NCI-H524 (cell line): ENCODE measurements around the gene CARM1.
A peak's percentile ranks its signal among the peaks of the same experiment; 100 is the strongest.

Experiments
- DNase-seq, 2 experiments: peaks; one replicate each; lab custom pipeline; 2025; lab: John Stamatoyannopoulos, UW

Gene CARM1

DNA sequence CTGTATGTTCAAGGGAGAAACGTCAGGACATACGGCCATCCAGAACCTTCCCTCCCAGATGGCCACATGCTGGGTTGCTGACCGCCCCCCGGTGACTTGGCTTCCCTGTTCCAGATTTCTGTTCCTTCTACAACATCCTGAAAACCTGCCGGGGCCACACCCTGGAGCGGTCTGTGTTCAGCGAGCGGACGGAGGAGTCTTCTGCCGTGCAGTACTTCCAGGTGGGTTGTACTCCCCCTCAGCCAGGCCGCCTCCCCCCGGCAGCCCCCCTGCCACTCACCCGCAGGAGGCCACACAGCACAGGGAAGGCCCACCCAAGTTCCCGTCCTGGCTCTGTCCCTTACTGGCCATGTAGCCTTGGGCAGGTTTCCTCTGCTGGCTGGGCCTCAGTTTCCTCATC is 36.6 kb downstream of the CARM1 start:
- no peak for DNase-seq

DNA sequence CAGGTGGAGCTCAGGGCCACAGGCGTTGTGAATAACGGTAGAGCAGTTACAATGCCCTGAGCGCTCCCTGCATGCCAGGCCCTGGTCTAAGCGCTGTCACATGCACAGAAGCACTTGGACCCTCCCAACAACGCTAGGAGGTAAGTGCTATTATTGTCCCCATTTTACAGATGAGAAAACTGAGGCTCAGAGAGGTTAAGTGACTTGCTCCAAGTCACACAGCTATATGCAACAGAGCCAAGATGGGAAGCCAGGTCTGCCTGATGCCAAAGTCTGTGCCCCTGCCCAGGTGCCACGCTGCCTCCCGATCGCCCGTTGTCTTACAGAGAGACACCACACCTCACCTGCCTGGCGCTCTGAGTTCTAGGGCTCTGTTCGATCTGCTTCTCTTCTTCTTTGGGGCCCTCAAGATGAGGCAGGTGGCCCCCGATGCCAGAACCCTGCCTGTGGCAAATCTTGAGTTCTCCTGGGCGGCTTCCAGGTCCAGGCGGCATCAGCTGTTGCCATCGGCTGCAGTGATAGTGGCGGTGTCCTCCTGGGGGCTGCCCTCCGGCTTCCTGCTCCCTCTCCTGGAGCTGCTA is 37.1 kb downstream of the CARM1 start:
- DNase-seq: no peak

DNA sequence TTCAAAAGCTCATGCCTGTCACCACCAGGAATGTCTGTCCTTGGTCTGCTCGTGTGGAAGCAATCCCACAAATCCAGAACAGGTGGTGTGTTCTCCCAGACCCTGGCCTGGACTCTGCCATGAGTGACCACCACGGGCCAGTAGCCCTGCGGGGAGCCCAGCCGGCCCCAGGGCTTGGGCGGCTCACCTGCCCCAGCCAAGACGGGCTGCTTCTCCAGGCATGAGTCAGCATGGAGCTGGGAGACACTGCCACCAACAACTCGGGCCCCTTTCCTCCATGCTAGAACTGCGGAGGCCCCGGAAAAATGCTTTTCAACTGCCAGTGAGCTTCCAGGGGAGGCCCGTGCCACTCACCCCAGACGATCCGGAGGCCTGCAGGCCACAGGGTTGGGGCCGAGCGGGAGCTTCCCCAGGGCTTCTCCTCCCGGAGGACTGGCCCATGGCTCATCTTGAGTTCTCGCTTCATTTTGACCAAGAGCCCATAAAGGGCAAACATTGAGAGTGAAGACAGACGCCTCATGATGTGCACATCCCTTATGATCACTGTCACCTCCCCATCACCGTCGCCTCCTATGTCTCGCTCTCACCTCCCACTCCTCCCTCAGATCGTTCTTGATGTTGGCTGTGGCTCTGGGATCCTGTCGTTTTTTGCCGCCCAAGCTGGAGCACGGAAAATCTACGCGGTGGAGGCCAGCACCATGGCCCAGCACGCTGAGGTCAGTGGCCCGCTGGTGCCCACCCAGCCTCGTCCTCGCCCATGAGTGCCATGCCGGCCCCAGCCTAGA is 40.4 kb downstream of the CARM1 start:
- no peak for DNase-seq

DNA sequence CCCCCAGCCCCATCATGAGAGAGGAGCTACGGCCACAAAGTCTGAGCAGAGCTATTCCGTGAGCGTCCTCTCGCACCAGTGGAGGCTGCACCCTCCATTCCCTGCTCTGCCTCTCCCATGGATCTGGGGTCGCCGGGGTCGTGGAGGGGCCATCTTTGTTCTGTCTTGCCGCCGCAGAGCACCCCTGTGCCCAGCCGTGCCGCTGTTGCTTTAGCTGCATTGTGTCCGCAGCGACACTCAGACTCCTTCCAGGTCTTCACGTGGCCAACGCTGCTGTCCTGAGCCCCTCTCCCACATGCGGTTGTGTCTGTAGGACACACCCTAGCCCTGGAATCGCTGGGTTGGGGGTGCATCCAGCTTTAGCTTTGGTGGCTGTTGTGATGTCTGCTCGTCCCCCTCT is 41.3 kb downstream of the CARM1 start:
- DNase-seq: no peak

DNA sequence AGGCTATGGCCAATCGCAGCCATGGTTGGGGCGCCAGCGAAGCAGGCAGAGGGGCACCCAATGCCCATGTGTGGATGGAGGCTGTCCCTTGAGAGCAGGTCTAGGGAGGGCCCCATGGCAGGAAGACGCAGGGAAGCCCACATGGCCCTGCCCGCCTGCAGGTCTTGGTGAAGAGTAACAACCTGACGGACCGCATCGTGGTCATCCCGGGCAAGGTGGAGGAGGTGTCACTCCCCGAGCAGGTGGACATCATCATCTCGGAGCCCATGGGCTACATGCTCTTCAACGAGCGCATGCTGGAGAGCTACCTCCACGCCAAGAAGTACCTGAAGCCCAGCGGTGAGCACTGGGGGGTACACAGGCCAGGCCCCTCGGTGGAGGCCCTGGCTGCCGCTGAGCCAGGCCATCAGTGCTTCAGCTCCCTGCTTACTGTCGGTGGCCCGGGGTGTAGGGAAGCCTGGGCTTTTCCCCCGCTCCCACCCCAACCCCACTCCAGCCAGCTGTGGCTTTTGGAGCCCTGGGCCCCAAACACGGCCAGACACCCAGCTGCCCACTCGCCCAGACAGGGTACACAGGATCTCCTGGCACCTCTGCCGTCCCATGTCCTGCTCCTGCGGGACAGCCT is 42.5 kb downstream of the CARM1 start:
- DNase-seq: no peak

DNA sequence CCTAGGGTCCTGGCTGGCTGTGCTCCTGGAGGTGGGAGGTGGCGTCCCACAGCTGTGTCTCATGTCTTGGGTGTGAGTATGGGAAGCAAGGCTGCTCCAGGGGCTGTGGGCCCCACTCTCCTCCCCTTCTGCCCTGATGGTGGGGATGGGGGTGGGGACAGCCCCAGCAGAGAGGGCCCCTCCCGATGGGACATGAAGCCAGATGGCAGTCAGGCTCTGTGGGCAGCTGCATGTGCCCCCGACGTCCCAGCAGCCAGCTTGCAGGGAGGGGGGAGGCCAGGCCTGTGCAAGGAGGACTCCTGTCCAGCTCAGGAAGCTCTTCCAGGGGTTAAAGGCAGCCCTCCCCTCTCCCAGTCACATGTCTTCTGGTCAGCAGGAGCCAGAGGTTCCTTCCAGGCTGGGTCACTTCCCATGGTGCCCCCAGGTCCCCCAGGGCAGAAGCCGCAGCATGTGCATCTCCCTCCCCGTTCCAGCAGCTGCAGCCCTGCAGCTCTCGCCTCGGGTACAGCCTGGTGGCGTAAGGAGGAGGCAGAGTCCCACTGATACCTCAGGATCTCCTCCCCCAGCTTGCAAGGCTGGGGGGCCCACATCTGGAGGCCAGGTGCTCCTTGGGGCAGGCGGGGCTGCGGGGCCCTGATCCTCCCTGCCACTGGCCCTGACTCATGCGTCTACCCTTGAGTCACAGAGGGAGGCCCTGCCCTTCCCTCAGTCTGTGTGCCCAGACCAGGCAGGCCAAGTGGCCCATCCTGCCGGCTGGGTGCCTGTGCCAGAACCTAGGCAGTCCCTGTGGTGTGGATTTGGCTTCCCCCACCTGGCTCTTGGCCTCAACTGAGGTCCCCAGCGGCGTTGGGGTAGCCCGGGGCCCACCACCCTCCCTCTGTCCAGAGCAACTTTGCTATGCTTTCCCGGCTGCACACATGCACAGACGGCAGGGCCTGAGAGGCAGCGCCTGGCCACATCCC is 44.1 kb downstream of the CARM1 start:
- peak; percentile 69 to 90 for DNase-seq

DNA sequence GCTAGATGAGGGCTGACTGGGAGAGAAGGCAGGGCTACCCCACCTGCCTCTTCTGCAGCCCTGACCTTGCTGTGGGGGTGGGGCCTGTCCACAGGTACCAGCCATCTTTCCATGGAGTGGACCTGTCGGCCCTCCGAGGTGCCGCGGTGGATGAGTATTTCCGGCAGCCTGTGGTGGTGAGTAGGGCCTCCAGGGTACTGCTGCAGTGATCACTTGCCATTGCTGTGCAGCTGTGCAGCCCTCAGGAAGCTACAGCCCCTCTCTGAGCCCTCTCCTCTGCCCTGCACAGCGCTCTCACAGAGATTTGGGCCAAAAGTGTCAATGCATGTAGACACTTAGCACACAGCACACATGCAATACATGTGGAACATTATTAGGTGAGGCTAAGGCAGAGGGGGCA is 45.2 kb downstream of the CARM1 start:
- DNase-seq: no peak

DNA sequence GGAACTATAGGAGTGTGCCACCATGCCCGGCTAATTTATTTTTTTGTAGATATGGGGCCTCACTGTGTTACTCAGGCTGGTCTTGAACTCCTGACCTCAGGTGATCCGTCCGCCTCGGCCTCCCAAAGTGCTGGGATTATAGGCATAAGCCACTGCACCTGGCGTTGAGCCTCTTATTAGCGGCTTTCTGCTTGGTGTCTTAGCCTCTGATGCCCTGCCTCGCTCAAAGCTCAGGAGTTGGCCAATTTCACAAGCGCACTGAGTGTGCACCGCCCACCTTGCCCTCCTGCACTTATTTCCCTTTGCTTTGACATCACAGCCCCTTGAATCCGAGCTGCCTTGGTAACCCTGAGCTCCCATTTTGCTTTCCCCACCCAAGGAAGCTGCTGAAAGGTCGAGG is 47.0 kb downstream of the CARM1 start:
- DNase-seq: no peak

DNA sequence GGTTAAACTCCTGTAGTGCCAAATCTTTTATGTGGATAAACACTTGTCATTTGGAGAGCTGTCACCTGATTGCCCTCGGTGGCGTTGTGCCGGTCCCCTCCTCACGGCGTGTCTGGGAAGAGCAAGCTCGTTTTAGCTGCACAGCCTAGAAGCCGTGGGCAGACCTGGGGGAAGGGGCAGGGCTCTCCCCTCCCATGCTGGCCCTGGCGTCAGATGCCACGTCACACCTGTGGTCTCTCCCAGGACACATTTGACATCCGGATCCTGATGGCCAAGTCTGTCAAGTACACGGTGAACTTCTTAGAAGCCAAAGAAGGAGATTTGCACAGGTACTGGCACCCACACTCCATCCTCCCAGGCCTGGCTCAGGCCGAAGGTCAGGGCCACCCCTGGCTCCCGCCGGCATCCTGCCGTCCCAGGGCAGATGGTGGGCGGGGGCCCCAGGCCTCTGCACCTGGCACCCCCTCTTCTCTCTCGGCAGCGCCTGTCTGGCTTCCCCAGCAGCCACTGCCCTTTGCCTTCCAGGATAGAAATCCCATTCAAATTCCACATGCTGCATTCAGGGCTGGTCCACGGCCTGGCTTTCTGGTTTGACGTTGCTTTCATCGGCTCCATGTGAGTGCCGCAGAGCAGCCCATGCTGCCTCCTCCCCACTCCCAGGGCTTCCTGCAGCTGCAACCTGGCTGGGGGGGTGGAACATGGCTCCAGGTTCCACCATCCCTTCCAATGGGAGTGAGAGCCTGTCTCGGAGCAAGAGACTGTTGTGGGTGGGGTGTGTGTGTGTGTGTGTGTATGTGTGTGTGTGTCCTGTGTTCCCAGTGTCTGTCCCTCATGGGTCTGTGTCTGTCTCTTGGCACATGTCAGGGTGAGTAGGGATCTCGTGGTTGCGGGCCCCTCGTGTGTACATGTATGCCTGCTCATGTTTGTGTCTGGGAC is 48.3 kb downstream of the CARM1 start:
- no peak for DNase-seq

DNA sequence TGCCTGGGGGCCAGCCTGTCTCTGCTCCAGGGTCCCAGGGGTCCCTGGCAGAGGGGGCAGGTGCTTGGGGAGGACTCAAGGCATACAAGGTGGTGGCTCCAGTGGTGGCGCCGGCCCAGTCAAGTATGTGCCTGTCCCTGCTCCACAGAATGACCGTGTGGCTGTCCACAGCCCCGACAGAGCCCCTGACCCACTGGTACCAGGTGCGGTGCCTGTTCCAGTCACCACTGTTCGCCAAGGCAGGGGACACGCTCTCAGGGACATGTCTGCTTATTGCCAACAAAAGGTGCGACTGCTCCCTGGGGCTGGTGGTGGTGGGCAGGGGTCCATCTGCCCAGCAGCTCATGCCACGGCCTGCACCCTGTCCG is 48.9 kb downstream of the CARM1 start:
- no peak for DNase-seq

DNA sequence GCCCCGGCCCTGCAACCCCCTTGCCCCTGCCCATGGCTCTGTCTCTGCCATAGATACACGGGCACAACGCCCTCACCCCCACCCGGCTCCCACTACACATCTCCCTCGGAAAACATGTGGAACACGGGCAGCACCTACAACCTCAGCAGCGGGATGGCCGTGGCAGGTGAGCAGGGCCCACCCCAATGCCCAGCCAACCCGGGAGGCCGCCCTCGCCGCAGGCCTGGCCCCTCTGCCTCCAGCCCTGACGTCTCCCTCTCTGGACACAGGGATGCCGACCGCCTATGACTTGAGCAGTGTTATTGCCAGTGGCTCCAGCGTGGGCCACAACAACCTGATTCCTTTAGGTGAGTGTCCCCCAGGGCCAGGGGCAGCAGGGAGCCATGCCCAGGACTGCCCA is 49.4 kb downstream of the CARM1 start:
- DNase-seq: no peak

DNA sequence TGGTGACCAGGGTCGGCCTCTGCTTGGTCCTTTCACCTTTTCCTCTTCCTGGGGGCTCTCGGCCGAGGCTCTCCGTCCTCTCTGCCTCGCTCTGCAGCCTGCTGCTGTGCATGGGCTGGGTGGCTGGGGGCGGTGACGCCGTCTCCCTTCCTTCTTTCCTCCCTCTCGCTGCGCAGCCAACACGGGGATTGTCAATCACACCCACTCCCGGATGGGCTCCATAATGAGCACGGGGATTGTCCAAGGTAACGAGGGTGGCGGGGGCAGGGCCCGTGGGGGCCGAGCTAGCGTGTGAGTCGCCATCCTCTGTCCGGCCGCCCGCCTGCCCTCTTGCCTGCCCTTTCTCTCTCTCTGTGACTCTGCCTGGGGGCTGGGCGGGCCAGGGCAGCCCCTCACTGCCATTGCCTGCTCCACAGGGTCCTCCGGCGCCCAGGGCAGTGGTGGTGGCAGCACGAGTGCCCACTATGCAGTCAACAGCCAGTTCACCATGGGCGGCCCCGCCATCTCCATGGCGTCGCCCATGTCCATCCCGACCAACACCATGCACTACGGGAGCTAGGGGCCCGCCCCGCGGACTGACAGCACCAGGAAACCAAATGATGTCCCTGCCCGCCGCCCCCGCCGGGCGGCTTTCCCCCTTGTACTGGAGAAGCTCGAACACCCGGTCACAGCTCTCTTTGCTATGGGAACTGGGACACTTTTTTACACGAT is 50.0 kb downstream of the CARM1 start:
- DNase-seq: no peak

DNA sequence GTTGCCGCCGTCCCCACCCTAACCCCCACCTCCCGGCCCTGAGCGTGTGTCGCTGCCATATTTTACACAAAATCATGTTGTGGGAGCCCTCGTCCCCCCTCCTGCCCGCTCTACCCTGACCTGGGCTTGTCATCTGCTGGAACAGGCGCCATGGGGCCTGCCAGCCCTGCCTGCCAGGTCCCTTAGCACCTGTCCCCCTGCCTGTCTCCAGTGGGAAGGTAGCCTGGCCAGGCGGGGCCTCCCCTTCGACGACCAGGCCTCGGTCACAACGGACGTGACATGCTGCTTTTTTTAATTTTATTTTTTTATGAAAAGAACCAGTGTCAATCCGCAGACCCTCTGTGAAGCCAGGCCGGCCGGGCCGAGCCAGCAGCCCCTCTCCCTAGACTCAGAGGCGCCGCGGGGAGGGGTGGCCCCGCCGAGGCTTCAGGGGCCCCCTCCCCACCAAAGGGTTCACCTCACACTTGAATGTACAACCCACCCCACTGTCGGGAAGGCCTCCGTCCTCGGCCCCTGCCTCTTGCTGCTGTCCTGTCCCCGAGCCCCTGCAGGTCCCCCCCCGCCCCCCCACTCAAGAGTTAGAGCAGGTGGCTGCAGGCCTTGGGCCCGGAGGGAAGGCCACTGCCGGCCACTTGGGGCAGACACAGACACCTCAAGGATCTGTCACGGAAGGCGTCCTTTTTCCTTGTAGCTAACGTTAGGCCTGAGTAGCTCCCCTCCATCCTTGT is 50.7 kb downstream of the CARM1 start:
- no peak for DNase-seq

DNA sequence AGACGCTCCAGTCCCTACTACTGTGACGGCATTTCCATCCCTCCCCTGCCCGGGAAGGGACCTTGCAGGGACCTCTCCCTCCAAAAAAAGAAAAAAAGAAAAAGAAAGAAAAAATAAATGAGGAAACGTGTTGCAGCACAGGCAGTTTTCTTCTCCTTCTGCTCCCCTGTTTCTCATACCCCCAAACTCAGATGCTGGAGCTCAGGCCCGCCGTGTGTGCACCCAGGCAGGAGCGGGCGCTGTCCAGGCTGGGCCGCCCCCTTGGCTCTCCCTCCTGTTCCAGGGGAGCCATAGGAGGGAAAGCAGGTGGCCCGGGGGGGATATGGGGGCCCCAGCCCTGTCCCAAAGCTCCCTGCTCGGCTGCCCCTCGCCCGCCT is 51.3 kb downstream of the CARM1 start:
- no peak for DNase-seq

DNA sequence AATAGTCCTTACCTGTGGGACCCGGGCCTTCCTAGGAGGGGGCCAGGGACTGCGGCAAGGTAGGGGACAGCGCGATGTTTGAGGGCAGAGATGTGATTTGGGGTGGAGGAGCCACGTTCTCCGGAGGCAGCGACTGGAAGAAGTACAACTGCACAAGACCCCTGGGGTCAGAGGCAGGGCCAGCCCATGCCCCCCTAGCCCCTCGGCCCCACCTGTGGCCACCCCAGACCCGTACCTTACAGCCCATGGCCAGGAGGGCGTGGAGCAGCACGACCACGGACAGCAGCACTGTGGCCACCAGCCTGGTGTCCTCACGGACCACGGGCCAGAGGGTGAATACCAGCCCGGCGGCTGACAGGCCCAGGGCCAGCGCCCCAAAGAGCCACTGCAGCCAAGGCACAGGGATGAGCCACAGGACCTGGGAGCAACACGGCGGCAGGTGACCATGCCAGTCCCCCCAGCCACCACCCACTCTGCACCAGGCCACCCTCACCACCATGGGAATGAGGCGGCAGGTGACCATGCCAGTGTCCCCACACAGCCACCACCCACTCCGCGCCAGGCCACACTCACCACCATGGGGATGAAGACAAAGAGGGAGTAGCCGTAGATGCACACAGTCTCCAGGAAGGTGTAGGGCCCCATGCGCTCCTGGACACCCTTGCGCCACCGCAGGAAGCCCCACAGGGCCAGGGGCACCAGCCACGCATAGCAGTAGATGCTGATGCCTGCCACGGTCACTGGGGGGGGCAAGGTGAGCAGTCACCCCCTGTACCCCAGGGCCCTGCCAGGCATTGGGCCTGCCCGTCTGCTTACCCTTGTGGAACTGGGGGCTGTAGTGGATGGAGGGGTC is 52.1 kb downstream of the CARM1 start:
- DNase-seq: no peak

DNA sequence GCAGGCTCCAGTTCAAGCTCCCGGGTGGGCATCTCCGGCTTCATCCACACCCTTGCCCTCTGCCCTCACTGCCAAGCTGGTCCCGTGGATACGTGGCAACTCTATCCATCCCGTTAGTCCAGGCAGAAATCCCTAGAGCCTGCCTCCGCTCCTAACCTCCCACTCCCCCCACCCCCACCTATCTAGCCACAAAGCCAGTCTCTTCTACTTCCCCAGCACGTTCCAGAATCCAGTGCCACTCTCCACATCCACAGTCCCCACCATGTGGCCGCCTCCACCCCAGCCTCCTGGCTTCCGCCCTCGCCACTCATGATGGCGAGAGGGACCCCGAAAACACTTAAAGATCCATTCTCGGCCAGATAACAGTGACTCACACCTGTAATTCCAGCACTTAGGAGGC is 53.2 kb downstream of the CARM1 start:
- no peak for DNase-seq

DNA sequence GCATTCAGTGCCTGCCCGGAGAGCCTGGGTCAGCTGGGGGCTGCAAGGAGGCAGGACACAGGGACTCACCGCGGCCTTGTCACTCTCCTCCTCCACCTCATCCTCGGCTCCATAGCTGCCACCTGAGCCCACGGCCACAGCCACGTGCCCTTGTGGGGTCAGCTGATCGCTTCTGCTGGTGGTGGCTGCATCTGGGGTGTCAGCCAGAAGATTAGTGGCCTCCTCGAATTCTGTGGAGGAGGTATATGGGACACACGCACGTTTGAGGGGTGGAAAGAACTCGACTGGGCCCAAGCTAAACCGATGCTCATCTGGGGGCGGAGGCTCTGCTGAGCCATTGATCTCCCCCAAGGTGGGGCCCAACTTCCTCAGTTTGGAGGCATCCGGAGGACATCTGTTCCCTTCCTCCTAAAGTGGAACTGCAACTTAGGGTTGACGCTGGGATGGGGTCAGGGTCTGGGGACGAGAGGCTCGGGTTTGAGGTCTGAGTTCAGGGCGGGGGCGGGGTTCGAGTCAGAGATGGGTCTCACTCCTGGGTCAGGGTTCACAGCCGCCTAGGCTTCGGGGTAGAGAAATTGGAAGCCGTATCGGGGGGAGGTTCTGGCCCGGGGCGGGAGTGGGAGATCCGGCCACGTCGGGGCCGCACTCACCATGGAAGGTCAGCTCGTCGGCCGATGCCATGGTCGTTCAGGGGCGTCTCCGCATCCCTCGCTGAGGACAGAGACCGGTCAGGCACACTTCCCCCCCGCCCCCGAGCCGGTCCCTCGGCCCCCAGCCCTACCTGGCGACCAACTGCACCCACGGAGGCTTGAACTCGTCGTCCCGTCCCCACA is 56.6 kb downstream of the CARM1 start:
- no peak for DNase-seq
